H9 (cell line): ENCODE data around the gene ANKRD28. TPM values are rescaled to one million over a fixed set of nuclear protein-coding genes. Genes with fewer than 3 reads are reported as not detected.

Source experiments
- DNase-seq: peaks from one replicate; pipeline ENCODE4 v3.0.0-alpha.2; 2017
- H2AFZ ChIP-seq: one replicate; pipeline ENCODE4 v1.6.1; 2013; ENCODE audit warnings: mild to moderate bottlenecking, low read length, control low read depth, moderate library complexity
- H2AK5ac ChIP-seq: 2 replicates; pipeline ENCODE4 v1.6.1; 2013; ENCODE audit warnings: low read length, control low read depth, mixed read lengths; ENCODE audit not compliant: insufficient read length
- H2BK120ac ChIP-seq: one replicate; pipeline ENCODE4 v1.6.1; 2013; ENCODE audit warnings: low read depth, mild to moderate bottlenecking, low read length, control low read depth, inconsistent platforms; ENCODE audit not compliant: poor library complexity, severe bottlenecking
- H2BK12ac ChIP-seq: 2 replicates; pipeline ENCODE4 v1.6.1; 2013; ENCODE audit warnings: low read length, control low read depth, mixed read lengths, low read depth; ENCODE audit not compliant: insufficient read length
- H2BK15ac ChIP-seq: 2 replicates; pipeline ENCODE4 v1.6.1; 2013; ENCODE audit warnings: low read depth, low read length, control low read depth
- H2BK20ac ChIP-seq: one replicate; pipeline ENCODE4 v1.6.1; 2013; ENCODE audit warnings: low read depth, mild to moderate bottlenecking, low read length, control low read depth, inconsistent platforms; ENCODE audit not compliant: poor library complexity, severe bottlenecking
- H2BK5ac ChIP-seq: 2 replicates; pipeline ENCODE4 v1.6.1; 2013; ENCODE audit warnings: low read length, control low read depth, mixed read lengths; ENCODE audit not compliant: insufficient read length
- H3K14ac ChIP-seq: 2 replicates; pipeline ENCODE4 v1.6.1; 2013; ENCODE audit warnings: low read length, control low read depth; ENCODE audit not compliant: insufficient read depth
- H3K18ac ChIP-seq: 2 replicates; pipeline ENCODE4 v1.6.1; 2013; ENCODE audit warnings: low read depth, mild to moderate bottlenecking, mixed read lengths, low read length, control low read depth; ENCODE audit not compliant: insufficient read length
- H3K23ac ChIP-seq: 2 replicates; pipeline ENCODE4 v1.6.1; 2013; ENCODE audit warnings: low read length, control low read depth, mixed read lengths, low read depth; ENCODE audit not compliant: insufficient read length
- H3K23me2 ChIP-seq: 2 replicates; pipeline ENCODE4 v1.6.1; 2013; ENCODE audit warnings: low read depth, mild to moderate bottlenecking, mixed read lengths, low read length, control low read depth; ENCODE audit not compliant: insufficient read length, poor library complexity, severe bottlenecking
- H3K27ac ChIP-seq: 2 replicates; pipeline ENCODE4 v1.5.1; 2013; ENCODE audit warnings: low read length, control low read depth, mixed read lengths, low read depth; ENCODE audit not compliant: insufficient read length
- H3K27me3 ChIP-seq: 2 replicates; pipeline ENCODE4 v1.6.1; 2013; ENCODE audit warnings: low read length, control low read depth, inconsistent platforms; ENCODE audit not compliant: insufficient read depth
- H3K4ac ChIP-seq: 2 replicates; pipeline ENCODE4 v1.6.1; 2013; ENCODE audit warnings: low read depth, mild to moderate bottlenecking, control low read depth, inconsistent platforms, low read length, moderate library complexity
- H3K4me1 ChIP-seq: 2 replicates; pipeline ENCODE4 v1.6.1; 2013; ENCODE audit warnings: low read length, control low read depth, inconsistent platforms; ENCODE audit not compliant: insufficient read depth
- H3K4me2 ChIP-seq: 2 replicates; pipeline ENCODE4 v1.6.1; 2013; ENCODE audit warnings: low read length, control low read depth, mixed read lengths; ENCODE audit not compliant: insufficient read length, insufficient read depth
- H3K56ac ChIP-seq: 2 replicates; pipeline ENCODE4 v1.6.1; 2013; ENCODE audit warnings: low read depth, mild to moderate bottlenecking, mixed read lengths, low read length, control low read depth; ENCODE audit not compliant: insufficient read length
- H3K79me1 ChIP-seq: 2 replicates; pipeline ENCODE4 v1.6.1; 2013; ENCODE audit warnings: low read depth, mild to moderate bottlenecking, moderate library complexity, low read length, control low read depth, inconsistent platforms; ENCODE audit not compliant: insufficient read depth, poor library complexity, severe bottlenecking
- H3K79me2 ChIP-seq: 2 replicates; pipeline ENCODE4 v1.6.1; 2013; ENCODE audit warnings: low read length, control low read depth, inconsistent platforms; ENCODE audit not compliant: insufficient read depth
- H3K9ac ChIP-seq: 2 replicates; pipeline ENCODE4 v1.6.1; 2013; ENCODE audit warnings: low read length, control low read depth, mixed read lengths; ENCODE audit not compliant: insufficient read length; ENCODE audit errors: extremely low read depth
- H3K9me3 ChIP-seq: one replicate; pipeline ENCODE4 v1.6.1; 2013; ENCODE audit warnings: low read depth, low read length, inconsistent platforms; ENCODE audit not compliant: control insufficient read depth
- H3T11ph ChIP-seq: one replicate; pipeline ENCODE4 v1.6.1; 2013; ENCODE audit warnings: mild to moderate bottlenecking, low read length, control low read depth, inconsistent platforms
- H4K20me1 ChIP-seq: one replicate; pipeline ENCODE4 v1.6.1; 2013; ENCODE audit not compliant: control insufficient read depth, insufficient read length, insufficient read depth
- H4K5ac ChIP-seq: 2 replicates; pipeline ENCODE4 v1.6.1; 2013; ENCODE audit warnings: low read depth, mild to moderate bottlenecking, mixed read lengths, low read length, control low read depth; ENCODE audit not compliant: insufficient read length
- H4K8ac ChIP-seq: replicated peaks from 2 replicates; pipeline ENCODE4 v1.6.1; 2013; ENCODE audit warnings: low read length, control low read depth, mixed read lengths, low read depth; ENCODE audit not compliant: insufficient read length
- H4K91ac ChIP-seq: 2 replicates; pipeline ENCODE4 v1.6.1; 2013; ENCODE audit warnings: low read depth, mild to moderate bottlenecking, moderate library complexity, mixed read lengths, low read length, control low read depth; ENCODE audit not compliant: insufficient read length
- H3K27ac Mint-ChIP-seq, 3 experiments: 2 replicates in 2 of 3; 3 replicates in 1 of 3; pipeline ENCODE4 v1.8.0; 2020 to 2021; ENCODE audit warnings: mixed read lengths in 3 of 3, mild to moderate bottlenecking in 1 of 3, moderate library complexity in 1 of 3
- H3K27me3 Mint-ChIP-seq: 2 replicates; pipeline ENCODE4 v1.8.0; 2021; ENCODE audit warnings: low read depth, mild to moderate bottlenecking, moderate library complexity, mixed read lengths
- H3K36me3 Mint-ChIP-seq, 3 experiments: 2 replicates in 2 of 3; 3 replicates in 1 of 3; pipeline ENCODE4 v1.8.0; 2020 to 2021; ENCODE audit warnings: low read depth in 3 of 3, mixed read lengths in 3 of 3; ENCODE audit not compliant: insufficient read depth in 1 of 3
- H3K4me1 Mint-ChIP-seq, 2 experiments: 2 replicates each; pipeline ENCODE4 v1.8.0; 2020; ENCODE audit warnings: mixed read lengths in 2 of 2
- H3K4me3 Mint-ChIP-seq, 2 experiments: 2 replicates in 1 of 2; 3 replicates in 1 of 2; pipeline ENCODE4 v1.8.0; 2020 to 2021; ENCODE audit warnings: mild to moderate bottlenecking in 2 of 2, mixed read lengths in 2 of 2, moderate library complexity in 1 of 2
- H3K9me3 Mint-ChIP-seq, 2 experiments: 2 replicates in 1 of 2; 3 replicates in 1 of 2; pipeline ENCODE4 v1.8.0; 2020; ENCODE audit warnings: mild to moderate bottlenecking in 2 of 2, mixed read lengths in 2 of 2, moderate library complexity in 1 of 2
- CTCF ChIP-seq: fragments of 200-600 bp; sonication (generic); conservative IDR thresholded peaks from 3 replicates; pipeline ENCODE4 v1.8.0; 2021; ENCODE audit warnings: antibody characterized with exemption, mild to moderate bottlenecking
- WGBS: extraction: QIAGEN DNeasy Blood & Tissue Kit; methylation state at CpG from one replicate; pipeline ENCODE4 v1.1.7; 2013; ENCODE audit warnings: missing lambda C conversion rate, low lambda C conversion rate, mixed read lengths; ENCODE audit not compliant: insufficient read length; ENCODE audit errors: extremely low coverage; 5-methylcytosine and 5-hydroxymethylcytosine counted together
- total RNA-seq: library from RNA; stranded (reverse); gene quantifications from 2 replicates; pipeline ENCODE4 v1.2.1, GENCODE V29; 2021

Gene ANKRD28
- total RNA-seq, 1 experiment from 2014 or later, result 59.0 TPM

DNA sequence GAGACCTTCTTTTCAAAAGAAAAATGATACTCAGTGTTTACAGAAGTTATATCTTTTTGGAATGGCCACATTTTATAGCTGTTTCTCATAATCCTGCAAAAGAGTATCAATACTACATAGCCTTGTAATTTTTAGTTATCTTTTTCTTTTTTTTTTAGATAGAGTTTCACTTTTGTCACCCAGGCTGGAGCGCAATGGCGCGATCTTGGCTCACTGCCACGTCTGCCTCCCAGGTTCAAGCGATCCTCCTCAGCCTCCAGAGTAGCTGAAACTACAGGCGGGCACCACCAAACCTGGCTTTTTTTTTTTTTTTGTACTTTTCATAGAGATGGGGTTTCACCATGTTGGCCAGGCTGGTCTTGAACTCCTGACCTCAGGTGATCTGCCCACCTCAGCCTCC is 53.6 kb downstream of the ANKRD28 start:
- Histone ChIP-seq H2BK12ac (no peak overlapping the region), H3K79me2 (no peaks in the 10 kb centered on the region), H4K20me1 (no peaks in the 10 kb centered on the region), H3K4ac (no peak overlapping the region), H2BK20ac (no peak overlapping the region), H3K14ac (no peak overlapping the region), H3K4me2 (no peak overlapping the region), H3T11ph (no peak overlapping the region), H3K4me1 (no peaks in the 10 kb centered on the region), H3K18ac (no peak overlapping the region), H4K91ac (no peak overlapping the region), H2BK120ac (no peak overlapping the region), H4K8ac (no peak overlapping the region), H2AK5ac (no peak overlapping the region), H3K23ac (no peak overlapping the region), H3K9ac (no peak overlapping the region), H3K27ac (no peak overlapping the region), H2BK5ac (no peak overlapping the region), H3K9me3 (no peaks in the 10 kb centered on the region), H2AFZ (no peak overlapping the region), H4K5ac (no peak overlapping the region), H3K27me3 (no peaks in the 10 kb centered on the region), H3K23me2 (no peaks in the 10 kb centered on the region), H2BK15ac (no peak overlapping the region), H3K56ac (no peak overlapping the region), H3K79me1 (no peaks in the 10 kb centered on the region)
- Mint-ChIP-seq H3K27me3 (no peaks in the 10 kb centered on the region), H3K4me3 (no peak overlapping the region), H3K4me1 (peaks cover 0 to 2% of the 10 kb centered on the region in 2 experiments; a peak in 1 of 4 replicates), H3K27ac (no peak overlapping the region), H3K9me3 (peaks cover 47 to 62% of the 10 kb centered on the region in 2 experiments), H3K36me3 (peaks cover 67 to 82% (median 68%) of the 10 kb centered on the region in 3 experiments)
- no peak for TF ChIP-seq CTCF
- DNase-seq, result no peak
- WGBS, result no CpG with 5 or more reads among the region's 6 CpGs
